B cell (primary cell): Measurements from ENCODE around the gene PPP2R5C. TPM values are rescaled to one million over a fixed set of nuclear protein-coding genes. Genes with fewer than 3 reads are reported as not detected.

ENCODE experiments used
- ATAC-seq: fragments of 200-7000 bp; cut with Tn5 transposase; one replicate; pipeline ENCODE4 v1.10.0; 2021; ENCODE audit warnings: low read depth, mild to moderate bottlenecking, moderate number of reproducible peaks, moderate library complexity
- CTCF ChIA-PET: fragments of 350-600 bp; sonication (Branson Sonifier 250); formaldehyde crosslinking; loops from one replicate; lab custom pipeline; 2021; ENCODE audit warnings: antibody characterized with exemption, inconsistent platforms; lab: Charles Lee
- POLR2A ChIA-PET: fragments of 350-600 bp; sonication (Branson Sonifier 250); formaldehyde crosslinking; loops from one replicate; lab custom pipeline; 2021; ENCODE audit warnings: antibody characterized with exemption; lab: Charles Lee
- DNase-seq: peaks from one replicate; pipeline ENCODE4 v3.0.0; 2013
- H2AFZ ChIP-seq: 2 replicates; pipeline ENCODE4 v1.6.1; 2012; ENCODE audit warnings: mild to moderate bottlenecking, low read depth, low read length; ENCODE audit not compliant: insufficient read depth, poor library complexity, severe bottlenecking
- H3K27ac ChIP-seq, 2 donors: 1 replicate in 1 of 2; 2 replicates in 1 of 2; pipeline ENCODE4 v1.5.1; 2012 to 2013; ENCODE audit warnings: low read length in 2 of 2, mild to moderate bottlenecking in 2 of 2, moderate library complexity in 1 of 2
- H3K27me3 ChIP-seq, 4 experiments: fragments of 200-600 bp in 1 of 4; sonication (generic) in 1 of 4; replicated peaks in 1 of 4; 1 replicate in 2 of 4; 2 replicates in 2 of 4; pipeline versions ENCODE4 v1.6.1 to v1.7.0; 2013 to 2016; ENCODE audit warnings: low read length in 3 of 4, mild to moderate bottlenecking in 2 of 4, mixed read lengths in 1 of 4, moderate library complexity in 1 of 4; ENCODE audit not compliant: insufficient read depth in 4 of 4, control insufficient read depth in 3 of 4; ENCODE audit errors: control extremely low read depth in 1 of 4
- H3K36me3 ChIP-seq, 2 experiments: replicated peaks in 1 of 2; 1 replicate in 1 of 2; 2 replicates in 1 of 2; pipeline versions ENCODE4 v1.6.1 to v1.7.1; 2013; ENCODE audit warnings: low read length in 1 of 2; ENCODE audit not compliant: insufficient read depth in 2 of 2, control insufficient read depth in 1 of 2; ENCODE audit errors: control extremely low read depth in 1 of 2, extremely low read depth in 1 of 2
- H3K4me1 ChIP-seq, 2 donors: fragments of 200-600 bp in 1 of 2; sonication (generic) in 1 of 2; 1 replicate in 1 of 2; 2 replicates in 1 of 2; pipeline versions ENCODE4 v1.5.1 to v1.6.1; 2013 to 2017; ENCODE audit warnings: low read length in 2 of 2; ENCODE audit not compliant: control insufficient read depth in 2 of 2, insufficient read depth in 2 of 2
- H3K4me2 ChIP-seq: replicated peaks from 2 replicates; pipeline ENCODE3; 2012; ENCODE audit warnings: mild to moderate bottlenecking, low read depth, low read length; ENCODE audit not compliant: poor library complexity, severe bottlenecking
- H3K4me3 ChIP-seq, 5 experiments: fragments of 200-600 bp in 1 of 5; sonication (generic) in 1 of 5; 1 replicate in 3 of 5; 2 replicates in 2 of 5; pipeline versions ENCODE4 v1.5.1 to v1.7.0; 2011 to 2016; ENCODE audit warnings: low read length in 4 of 5, mild to moderate bottlenecking in 4 of 5, low read depth in 2 of 5, control low read depth in 1 of 5, moderate library complexity in 1 of 5; ENCODE audit not compliant: insufficient read depth in 1 of 5; ENCODE audit errors: control extremely low read depth in 1 of 5, extremely low read depth in 1 of 5
- H3K79me2 ChIP-seq: fragments of 200-600 bp; sonication (generic); one replicate; pipeline ENCODE4 v1.6.0; 2016; ENCODE audit warnings: low read length; ENCODE audit not compliant: control insufficient read depth, insufficient read depth
- H3K9ac ChIP-seq: fragments of 200-600 bp; sonication (generic); 2 replicates; pipeline ENCODE4 v1.6.1; 2017; ENCODE audit warnings: mild to moderate bottlenecking, low read length, moderate library complexity
- H3K9me3 ChIP-seq, 3 donors: one replicate each; pipeline versions ENCODE4 v1.6.1 to v1.7.1; 2013; ENCODE audit warnings: low read length in 2 of 3; ENCODE audit not compliant: control insufficient read depth in 2 of 3, insufficient read depth in 1 of 3; ENCODE audit errors: control extremely low read depth in 1 of 3
- H4K20me1 ChIP-seq: 2 replicates; pipeline ENCODE4 v1.6.0; 2012; ENCODE audit warnings: mild to moderate bottlenecking, low read length; ENCODE audit not compliant: insufficient read depth, control insufficient read depth, poor library complexity, severe bottlenecking
- H3K27ac Mint-ChIP-seq: one replicate; pipeline ENCODE4 v1.8.0; 2021; ENCODE audit warnings: mixed read lengths
- H3K27me3 Mint-ChIP-seq: one replicate; pipeline ENCODE4 v1.8.0; 2021; ENCODE audit warnings: mixed read lengths
- H3K4me1 Mint-ChIP-seq: one replicate; pipeline ENCODE4 v1.8.0; 2021; ENCODE audit warnings: mixed read lengths
- H3K4me3 Mint-ChIP-seq: one replicate; pipeline ENCODE4 v1.8.0; 2021; ENCODE audit warnings: mixed read lengths
- H3K9me3 Mint-ChIP-seq: one replicate; pipeline ENCODE4 v1.8.0; 2022; ENCODE audit warnings: mixed read lengths; ENCODE audit not compliant: insufficient read depth
- EZH2 ChIP-seq: IDR thresholded peaks from 2 replicates; pipeline ENCODE4 v1.6.1; 2012; ENCODE audit warnings: borderline replicate concordance, low read depth, mild to moderate bottlenecking, moderate library complexity, low read length; ENCODE audit not compliant: insufficient read depth, poor library complexity, severe bottlenecking
- WGBS: methylation state at CpG from one replicate; pipeline ENCODE4 v1.1.5; 2013; ENCODE audit warnings: missing lambda C conversion rate; ENCODE audit not compliant: insufficient coverage; 5-methylcytosine and 5-hydroxymethylcytosine counted together
- intact Hi-C: fragments of 100-400 bp; cut with micrococcal nuclease; formaldehyde crosslinking; loops from one replicate; pipeline ENCODE4 v1.10.0; 2022
- polyA plus RNA-seq: library from polyadenylated mRNA; depleted of rRNA; stranded (reverse); fragments of >200 nt; gene quantifications from 2 replicates; pipeline ENCODE4 v1.2.3, GENCODE V29; 2012
- total RNA-seq, 2 donors: library from RNA; stranded (reverse); fragments of 120-200 nt in 1 of 2; gene quantifications; 1 replicate in 1 of 2; 2 replicates in 1 of 2; pipeline versions ENCODE4 v1.2.3 to v1.2.4, GENCODE V29; 2013 to 2022
- TF ChIP-seq, protein P1 (sequence below): fragments of 200-600 bp; IDR thresholded peaks from one replicate; pipeline ENCODE4 v1.8.0; 2022; ENCODE audit warnings: antibody characterized with exemption, mild to moderate bottlenecking

Gene PPP2R5C
- total and polyA plus RNA-seq, 2 donors (not counting 1 experiment from before 2014, with no cell fraction given), result 91.7 to 330 TPM

DNA sequence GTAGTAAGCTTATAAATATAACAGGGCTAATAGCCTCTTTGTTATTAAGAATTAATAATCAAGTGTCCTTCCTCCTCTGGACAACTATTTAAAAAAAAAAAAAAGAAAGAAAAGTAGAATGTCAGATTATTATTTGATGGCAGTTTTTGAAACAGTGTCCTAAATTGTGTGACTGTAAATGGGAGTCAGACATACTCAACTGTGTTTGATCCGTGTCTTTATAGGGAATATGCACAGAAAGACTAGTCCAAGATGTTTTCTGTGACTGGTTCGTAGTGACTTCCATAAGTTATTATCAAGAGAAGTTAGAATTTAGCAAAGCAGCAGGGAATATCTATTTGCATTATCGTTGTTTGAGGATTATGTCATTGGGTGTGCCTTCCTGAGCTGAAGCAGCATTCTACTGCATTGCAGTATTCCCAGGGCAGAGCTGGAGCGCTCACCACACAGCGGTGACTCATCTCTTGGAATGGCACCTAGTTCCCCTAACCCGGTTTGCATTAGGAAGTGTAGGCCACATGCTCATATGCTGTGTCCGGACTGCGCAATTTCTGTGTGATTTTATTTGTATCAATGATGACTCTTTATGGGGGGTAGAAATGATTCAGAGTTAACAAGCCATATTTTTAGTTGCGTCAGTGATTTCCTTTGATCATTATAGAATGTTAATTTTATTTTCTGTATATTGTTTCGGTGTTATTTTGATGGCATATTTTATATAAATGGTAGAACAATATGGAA, 210.8 kb downstream of the PPP2R5C start:
- Histone ChIP-seq H4K20me1 (peaks cover 58% of the 10 kb centered on the region), H3K36me3 (peaks cover 7 to 16% of the 10 kb centered on the region in 2 experiments), H2AFZ (no peak overlapping the region), H3K4me1 (peaks cover 3 to 18% of the 10 kb centered on the region in 2 donors), H3K27me3 (no peaks in the 10 kb centered on the region), H3K79me2 (peaks cover 87% of the 10 kb centered on the region), H3K4me3 (no peak overlapping the region), H3K9ac (no peak overlapping the region), H3K9me3 (no peaks in the 10 kb centered on the region), H3K4me2 (no peak overlapping the region), H3K27ac (no peak overlapping the region)
- WGBS, result 92% methylated on average over 9 of the region's 10 CpGs
- POLR2A ChIA-PET, result interaction anchor here (0.7 kb wide), 1 partner anchor 77 kb away, joined by 4 read pairs; no protein-coding TSS in a partner anchor
- no peak for TF ChIP-seq EZH2
- TF ChIP-seq, protein P1, sequence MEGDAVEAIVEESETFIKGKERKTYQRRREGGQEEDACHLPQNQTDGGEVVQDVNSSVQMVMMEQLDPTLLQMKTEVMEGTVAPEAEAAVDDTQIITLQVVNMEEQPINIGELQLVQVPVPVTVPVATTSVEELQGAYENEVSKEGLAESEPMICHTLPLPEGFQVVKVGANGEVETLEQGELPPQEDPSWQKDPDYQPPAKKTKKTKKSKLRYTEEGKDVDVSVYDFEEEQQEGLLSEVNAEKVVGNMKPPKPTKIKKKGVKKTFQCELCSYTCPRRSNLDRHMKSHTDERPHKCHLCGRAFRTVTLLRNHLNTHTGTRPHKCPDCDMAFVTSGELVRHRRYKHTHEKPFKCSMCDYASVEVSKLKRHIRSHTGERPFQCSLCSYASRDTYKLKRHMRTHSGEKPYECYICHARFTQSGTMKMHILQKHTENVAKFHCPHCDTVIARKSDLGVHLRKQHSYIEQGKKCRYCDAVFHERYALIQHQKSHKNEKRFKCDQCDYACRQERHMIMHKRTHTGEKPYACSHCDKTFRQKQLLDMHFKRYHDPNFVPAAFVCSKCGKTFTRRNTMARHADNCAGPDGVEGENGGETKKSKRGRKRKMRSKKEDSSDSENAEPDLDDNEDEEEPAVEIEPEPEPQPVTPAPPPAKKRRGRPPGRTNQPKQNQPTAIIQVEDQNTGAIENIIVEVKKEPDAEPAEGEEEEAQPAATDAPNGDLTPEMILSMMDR, result no peak
- ATAC-seq (no peak), DNase-seq (no peak)
- peaks cover 33% of the 10 kb centered on the region for H3K4me1 Mint-ChIP-seq
- no peak overlapping the region for H3K4me3 Mint-ChIP-seq
- no peaks in the 10 kb centered on the region for H3K9me3 Mint-ChIP-seq
- intact Hi-C loops, result no loop called here
- H3K27me3 Mint-ChIP-seq, result no peaks in the 10 kb centered on the region
- no peak overlapping the region for H3K27ac Mint-ChIP-seq
- CTCF ChIA-PET, result interaction anchor here (0.7 to 1.4 kb wide), 3 partner anchors 124 to 1132 kb away, joined by 3 to 4 read pairs (median 4); no protein-coding TSS in a partner anchor

DNA sequence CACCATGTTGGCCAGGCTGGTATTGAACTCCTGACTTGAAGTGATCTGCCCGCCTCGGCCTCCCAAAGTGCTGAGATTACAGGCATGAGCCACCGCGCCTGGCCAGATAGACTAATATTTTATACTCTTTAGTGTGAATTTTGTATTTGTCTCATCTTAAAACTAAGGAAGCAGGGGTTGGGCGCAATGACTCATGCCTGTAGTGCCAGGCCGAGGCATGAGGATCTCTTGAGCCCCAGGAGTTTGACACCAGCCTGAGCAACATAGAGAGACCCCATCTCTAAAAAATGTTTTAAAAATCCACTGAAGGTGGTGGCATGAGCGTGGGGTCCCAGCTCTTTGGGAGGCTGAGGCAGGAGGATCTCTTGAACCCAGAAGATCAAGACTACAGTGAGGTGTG, 211.8 kb downstream of the PPP2R5C start:
- no CpG with 5 or more reads among the region's 7 CpGs for WGBS
- Histone ChIP-seq H3K27ac (no peak overlapping the region), H3K9me3 (no peaks in the 10 kb centered on the region), H3K27me3 (no peaks in the 10 kb centered on the region), H3K4me2 (no peak overlapping the region), H3K36me3 (peaks cover 12 to 20% of the 10 kb centered on the region in 2 experiments), H3K4me3 (no peak overlapping the region), H2AFZ (no peak overlapping the region), H4K20me1 (peaks cover 47% of the 10 kb centered on the region), H3K79me2 (peaks cover 81% of the 10 kb centered on the region), H3K4me1 (peaks cover 3 to 18% of the 10 kb centered on the region in 2 donors), H3K9ac (no peak overlapping the region)
- H3K4me3 Mint-ChIP-seq, result no peak overlapping the region
- no peaks in the 10 kb centered on the region for H3K27me3 Mint-ChIP-seq
- ChIA-PET POLR2A (no interaction called here), CTCF (interaction anchor here (0.8 to 1.4 kb wide), 2 partner anchors 123 kb away, joined by 3 to 4 read pairs; no protein-coding TSS in a partner anchor)
- H3K27ac Mint-ChIP-seq, result no peak overlapping the region
- DNase-seq, result no peak
- intact Hi-C loops, result no loop called here
- peaks cover 25% of the 10 kb centered on the region for H3K4me1 Mint-ChIP-seq
- no peak for ATAC-seq
- H3K9me3 Mint-ChIP-seq, result no peaks in the 10 kb centered on the region
- TF ChIP-seq EZH2, result no peak
- TF ChIP-seq, protein P1, result no peak
